DOHH2 (cell line): ENCODE results near the gene ABCB11.

Source experiments
- CTCF ChIP-seq: fragments of 200-600 bp; sonication (generic); IDR thresholded peaks from one replicate; pipeline ENCODE4 v1.5.1; 2014; ENCODE audit warnings: antibody characterized with exemption, mild to moderate bottlenecking, low read depth, low read length; ENCODE audit not compliant: poor library complexity, severe bottlenecking
- EZH2phosphoT487 ChIP-seq: fragments of 200-600 bp; sonication (generic); IDR thresholded peaks from 2 replicates; pipeline ENCODE4 v1.6.1; 2017; ENCODE audit warnings: borderline replicate concordance, mild to moderate bottlenecking, antibody characterized with exemption, low read length, moderate library complexity, mixed read lengths

- no peak for TF ChIP-seq CTCF
- no peak for TF ChIP-seq EZH2phosphoT487
These were observed 24.5 kb downstream of the ABCB11 start for GRCh38 chr2:169006665-169007064.
